Measurements from ENCODE around the gene DMWD.
"Not testable (repeated sequence)": the region's sequence is repeated elsewhere in the genome, so short reads cannot be mapped to it uniquely, and the experiment has no call there.

The DMWD gene

GRCh38 chr19:45816236-45817009, 23.8 kb upstream of the DMWD start:
- DNase-seq (ENCODE audit: low spot score), result no peak

GRCh38 chr19:45815481-45816216, 23.0 kb upstream of the DMWD start:
- no peak for DNase-seq (ENCODE audit: low spot score)

- no peak for DNase-seq (ENCODE audit: low spot score)
Observed at GRCh38 chr19:45814851-45815480, 22.3 kb upstream of the DMWD start, which contains the start of gene RSPH6A. Gene RSPH6A, minus strand, starts transcription at chr19:45815308. Its CDS starts 132 bp downstream, at chr19:45815176.

- DNase-seq (ENCODE audit: low spot score), result no peak
Observed at GRCh38 chr19:45814166-45814780, 21.6 kb upstream of the DMWD start.

- no peak for DNase-seq (ENCODE audit: low spot score)
Observed at GRCh38 chr19:45812297-45812696, 19.7 kb upstream of the DMWD start.

- DNase-seq (ENCODE audit: low spot score), result no peak
Observed at GRCh38 chr19:45809643-45810159, 17.1 kb upstream of the DMWD start.

GRCh38 chr19:45805719-45806118, 13.1 kb upstream of the DMWD start:
- DNase-seq (ENCODE audit: low spot score), result no peak

- DNase-seq (ENCODE audit: low spot score), result no peak
Observed at GRCh38 chr19:45804959-45805230, 12.2 kb upstream of the DMWD start.

GRCh38 chr19:45804140-45804958, 11.7 kb upstream of the DMWD start:
- no peak for DNase-seq (ENCODE audit: low spot score)

GRCh38 chr19:45801603-45802175, 9.0 kb upstream of the DMWD start:
- DNase-seq (ENCODE audit: low spot score), result no peak

GRCh38 chr19:45800070-45800553, 7.5 kb upstream of the DMWD start:
- no peak for DNase-seq (ENCODE audit: low spot score)

- not testable (repeated sequence) for DNase-seq (ENCODE audit: low spot score)
Observed at GRCh38 chr19:45799541-45799940, 6.9 kb upstream of the DMWD start.

GRCh38 chr19:45798995-45799517, 6.4 kb upstream of the DMWD start:
- peak; percentile 47 for DNase-seq (ENCODE audit: low spot score)

GRCh38 chr19:45794627-45795026, 2.0 kb upstream of the DMWD start:
- no peak for DNase-seq (ENCODE audit: low spot score)

GRCh38 chr19:45793876-45794275, 1.2 kb upstream of the DMWD start:
- no peak for DNase-seq (ENCODE audit: low spot score)

- DNase-seq (ENCODE audit: low spot score), result no peak
Observed at GRCh38 chr19:45793178-45793564, 526 bp upstream of the DMWD start.

GRCh38 chr19:45791744-45792469, 738 bp downstream of the DMWD start:
- no peak for DNase-seq (ENCODE audit: low spot score)

GRCh38 chr19:45790942-45791341, 1.7 kb downstream of the DMWD start:
- DNase-seq (ENCODE audit: low spot score), result peak; percentile 68

GRCh38 chr19:45789035-45789786, 3.4 kb downstream of the DMWD start:
- no peak for DNase-seq (ENCODE audit: low spot score)
